Right lobe of liver (tissue), 4 donors: ENCODE measurements around the gene RND3.

Experiments used
- CTCF ChIP-seq, 4 donors: fragments of 200-600 bp in 3 of 4; fragments of 450-650 bp in 1 of 4; IDR thresholded peaks; one replicate each; pipeline versions ENCODE4 v1.5.1 to v1.8.0; 2016 to 2022; ENCODE audit warnings: antibody characterized with exemption in 4 of 4, mild to moderate bottlenecking in 2 of 4
- POLR2A ChIP-seq: fragments of 450-650 bp; IDR thresholded peaks from one replicate; pipeline ENCODE4 v1.6.1; 2017; ENCODE audit warnings: antibody characterized with exemption, mild to moderate bottlenecking
- donor health status: DM: no; HTN: no; CAD: no.
- donor health status: DM: no; HTN: no; CAD: no.
- donor health status: DM: no; HTN: yes; CAD: no.

GRCh38 chr2:150482667-150483400 is 4.6 kb downstream of the RND3 start:
- TF ChIP-seq CTCF (IDR thresholded peaks at IDR 0.05) (no peak), POLR2A (no peak)
